HG02642 (cell line): ENCODE data around the gene SDCCAG8.
"Not testable (repeated sequence)": the region's sequence is repeated elsewhere in the genome, so short reads cannot be mapped to it uniquely, and the experiment has no call there.

Experiments used
- ATAC-seq: cut with Tn5 transposase; IDR thresholded peaks from one replicate; pipeline ENCODE4 v1.9.1; 2021; ENCODE audit warnings: mild to moderate bottlenecking; ENCODE audit not compliant: unreplicated experiment, poor library complexity

The SDCCAG8 gene

DNA sequence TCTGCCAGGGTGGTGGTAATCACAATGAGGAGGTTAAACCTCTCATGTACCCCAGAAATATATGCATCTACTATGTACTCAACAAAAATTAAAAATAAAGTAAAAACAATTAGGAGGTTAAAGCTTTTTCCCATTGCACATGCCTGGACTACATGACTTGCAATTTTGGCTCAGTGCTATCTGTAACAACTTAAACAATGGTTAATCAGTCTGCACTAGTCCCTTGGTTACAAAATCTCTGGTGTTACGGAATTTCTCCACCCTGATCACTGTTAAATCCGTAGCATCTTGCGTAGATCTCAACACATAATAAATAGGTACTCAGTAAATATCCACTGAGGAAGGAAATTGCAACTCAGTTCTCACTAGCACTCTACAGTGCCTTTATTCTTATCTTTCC is 66.5 kb downstream of the SDCCAG8 start:
- no peak for ATAC-seq

GRCh38 chr1:243323491-243323890 is 67.7 kb downstream of the SDCCAG8 start:
- no peak for ATAC-seq

DNA sequence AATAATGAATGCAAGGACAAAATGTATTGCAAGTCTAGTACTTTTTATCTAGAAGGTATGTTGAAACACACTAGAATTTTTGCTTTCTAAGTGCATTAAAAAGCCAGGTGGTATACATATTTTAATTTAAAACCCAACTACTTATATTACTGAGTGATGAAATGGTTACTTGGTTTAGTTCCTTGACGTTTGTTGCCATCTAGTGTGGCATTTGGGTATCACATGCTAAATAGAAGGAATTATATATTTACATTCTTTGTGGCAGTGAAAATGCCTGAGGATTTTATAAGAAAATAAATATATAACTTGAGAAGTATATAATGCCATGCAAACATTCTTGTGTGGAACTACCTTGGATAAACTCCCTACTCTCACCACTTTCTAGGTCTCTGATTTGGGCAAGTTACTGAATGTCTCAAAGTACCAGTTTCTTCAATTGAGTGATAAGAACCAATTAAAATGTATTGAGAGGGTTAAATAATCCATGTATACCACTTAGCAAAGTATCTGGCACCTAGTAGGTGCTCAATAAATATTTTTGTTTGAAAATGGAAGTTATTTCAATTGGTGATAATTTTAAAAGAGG is 69.6 kb downstream of the SDCCAG8 start:
- no peak for ATAC-seq

- ATAC-seq, result no peak
These were observed 76.6 kb downstream of the SDCCAG8 start for GRCh38 chr1:243332440-243332839.

GRCh38 chr1:243335292-243335691 is 79.5 kb downstream of the SDCCAG8 start:
- ATAC-seq, result no peak

DNA sequence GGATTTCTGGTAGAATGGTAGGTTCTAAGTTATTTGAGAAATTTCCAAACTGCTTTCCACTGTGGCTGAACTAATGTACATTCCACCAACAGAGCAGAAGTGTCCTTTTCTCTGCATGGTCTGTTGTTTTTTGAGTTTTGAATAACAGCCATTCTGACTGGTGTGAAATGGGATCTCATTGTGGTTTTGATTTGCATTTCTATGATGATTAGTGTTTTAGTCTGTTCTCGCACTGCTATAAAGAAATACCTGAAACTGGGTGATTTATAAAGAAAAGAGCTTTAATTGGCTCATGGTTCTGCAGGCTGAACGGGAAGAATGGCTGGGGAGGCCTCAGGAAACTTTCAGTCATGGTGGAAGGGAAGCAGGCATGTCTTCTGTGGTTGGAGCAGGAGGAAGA is 80.3 kb downstream of the SDCCAG8 start:
- no peak for ATAC-seq

GRCh38 chr1:243338848-243339247 is 83.0 kb downstream of the SDCCAG8 start:
- not testable (repeated sequence) for ATAC-seq

DNA sequence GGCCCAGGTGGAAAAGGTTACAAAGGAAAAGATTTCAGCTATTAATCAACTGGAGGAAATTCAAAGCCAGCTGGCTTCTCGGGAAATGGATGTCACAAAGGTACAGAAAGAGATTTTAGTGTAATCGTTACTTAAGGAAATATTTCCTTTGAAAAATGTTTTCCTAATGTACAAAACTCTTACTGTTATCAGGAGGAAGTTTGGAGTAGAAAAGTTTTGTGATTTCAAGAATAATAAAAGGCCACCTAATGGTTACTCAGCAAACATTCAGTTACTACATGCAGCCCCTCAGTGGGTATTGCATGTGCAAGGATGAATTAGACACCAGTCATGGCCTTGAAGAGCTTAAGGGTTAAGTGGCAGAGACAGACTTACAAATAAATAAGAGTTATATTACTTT is 85.2 kb downstream of the SDCCAG8 start:
- ATAC-seq, result no peak

GRCh38 chr1:243343970-243344937 is 88.4 kb downstream of the SDCCAG8 start:
- peak; percentile 60 for ATAC-seq

- no peak for ATAC-seq
These were observed 89.4 kb downstream of the SDCCAG8 start for GRCh38 chr1:243345205-243345604.

DNA sequence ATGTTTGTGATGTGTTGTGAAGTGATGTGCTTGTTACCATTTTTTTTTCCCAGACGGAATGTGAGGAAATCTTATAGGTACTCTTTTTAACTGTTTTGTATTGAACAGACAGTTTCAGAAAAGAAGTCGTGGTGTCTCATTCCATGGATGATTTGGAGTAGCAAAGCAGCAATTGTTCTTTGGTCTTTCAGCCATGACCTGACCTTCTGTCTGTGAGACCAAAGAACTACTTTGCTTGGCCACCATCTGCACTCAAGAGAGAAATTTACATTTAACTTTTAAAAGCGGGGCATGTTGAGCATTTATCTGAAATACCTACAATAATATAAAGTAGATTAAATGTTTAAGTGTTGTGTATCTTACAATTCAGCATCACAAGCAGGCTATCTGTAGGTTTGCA is 90.2 kb downstream of the SDCCAG8 start:
- ATAC-seq, result no peak

DNA sequence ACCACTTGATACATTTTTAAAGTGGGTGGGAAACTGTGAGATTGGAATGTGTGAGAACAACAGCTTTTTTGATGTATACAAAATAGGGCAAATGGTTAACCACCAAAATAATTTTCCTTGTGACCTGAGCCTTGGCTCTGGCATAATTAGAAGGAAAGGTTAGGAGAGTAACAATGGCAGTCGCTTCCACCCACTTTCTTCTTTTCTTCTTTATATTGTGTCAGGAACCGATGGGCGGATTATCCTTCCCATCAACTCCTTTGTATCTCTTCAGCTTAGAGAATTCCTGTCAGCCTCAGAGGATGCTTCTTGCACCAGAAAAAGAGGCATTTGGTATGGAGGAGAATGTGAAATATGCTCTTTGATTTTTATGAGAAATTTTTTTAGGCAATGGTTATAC is 90.6 kb downstream of the SDCCAG8 start:
- ATAC-seq, result no peak

- no peak for ATAC-seq
These were observed 92.5 kb downstream of the SDCCAG8 start for GRCh38 chr1:243348331-243348730.

DNA sequence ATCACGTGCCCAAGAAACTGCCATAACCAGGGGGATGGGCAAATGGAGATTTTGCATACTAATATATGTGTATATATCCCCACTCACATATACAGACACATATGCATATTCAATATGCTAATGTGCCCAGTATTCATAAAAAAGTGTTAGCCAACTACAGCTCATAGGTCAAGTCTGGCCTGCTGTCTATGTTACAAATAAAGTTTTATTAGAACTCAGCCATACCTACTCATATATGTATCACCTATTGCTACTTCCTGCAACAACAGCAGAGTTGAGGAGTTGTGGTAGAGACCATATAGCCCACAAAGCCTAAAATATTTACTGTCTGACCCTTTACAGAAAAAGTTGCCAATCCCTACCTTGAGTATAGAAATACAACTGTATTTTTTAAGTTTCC is 93.3 kb downstream of the SDCCAG8 start:
- ATAC-seq, result no peak

GRCh38 chr1:243351337-243351736 is 95.5 kb downstream of the SDCCAG8 start:
- no peak for ATAC-seq

DNA sequence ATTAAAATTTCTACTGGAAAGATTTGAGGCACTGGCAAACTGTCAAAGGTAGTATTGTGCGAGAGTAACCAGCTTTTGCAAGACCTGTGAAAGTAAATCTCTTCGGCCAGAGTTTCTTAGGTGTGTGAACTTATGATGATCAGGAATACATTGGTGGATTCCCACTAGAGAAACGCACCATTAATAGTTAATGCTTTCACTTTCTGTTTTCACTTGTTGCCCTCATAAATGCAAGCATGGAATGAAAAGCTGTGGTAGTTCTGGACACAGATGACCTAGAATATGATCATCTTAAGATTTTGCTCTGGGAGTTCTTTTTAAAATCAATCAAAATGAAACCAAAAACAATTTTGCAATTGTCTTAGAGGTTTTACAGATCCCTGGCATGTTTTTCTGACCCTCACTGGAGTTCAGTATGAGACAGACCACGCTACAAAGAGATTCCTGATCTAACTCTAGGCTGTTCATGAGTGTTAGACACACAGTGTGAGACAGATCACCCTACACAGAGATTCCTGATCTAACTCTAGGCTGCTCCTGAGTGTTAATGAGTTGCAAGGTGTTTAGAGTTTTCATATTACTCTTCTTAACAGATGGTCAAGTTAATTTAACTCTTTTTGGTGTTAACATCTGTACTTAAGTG is 98.8 kb downstream of the SDCCAG8 start:
- ATAC-seq, result peak; percentile 71

- no peak for ATAC-seq
These were observed 108.0 kb downstream of the SDCCAG8 start for GRCh38 chr1:243363832-243364231.

DNA sequence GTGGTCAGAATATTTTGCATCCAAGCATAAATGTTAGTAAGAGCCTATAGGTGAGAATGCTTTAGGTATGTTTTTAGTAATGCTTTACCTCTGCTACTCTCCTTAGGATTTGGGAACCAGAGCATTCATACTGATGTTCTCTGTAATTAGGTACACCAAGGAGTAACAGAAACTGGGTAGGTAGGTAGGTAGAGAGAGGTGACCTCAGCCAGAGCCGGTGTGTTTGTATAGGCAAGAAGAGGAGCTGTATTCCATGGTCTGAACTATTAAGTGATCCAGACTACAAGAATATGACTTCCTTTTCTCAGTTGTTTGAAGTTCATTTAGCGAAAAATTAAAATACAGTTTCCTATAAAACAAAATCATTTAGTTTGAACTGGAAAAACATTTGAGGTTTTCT is 108.5 kb downstream of the SDCCAG8 start:
- ATAC-seq, result no peak

DNA sequence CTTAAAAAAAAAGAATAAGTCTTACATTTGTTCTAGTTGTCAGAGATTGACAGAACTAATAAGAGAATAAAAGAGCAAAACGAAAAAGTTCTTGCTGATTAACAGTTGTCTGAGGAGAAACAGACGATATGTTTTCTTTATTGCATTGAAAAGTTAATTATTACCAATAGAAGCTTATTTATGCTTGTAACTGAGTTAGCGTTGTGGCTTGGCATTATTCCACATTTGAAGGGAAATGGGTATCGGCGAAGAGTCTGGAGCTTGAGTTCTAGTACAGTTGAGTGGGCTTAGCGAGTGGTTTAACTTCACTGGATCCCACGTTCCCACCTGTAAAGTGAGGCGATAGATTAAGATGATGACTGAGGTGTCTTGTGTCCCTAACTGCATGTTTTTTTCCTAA is 109.0 kb downstream of the SDCCAG8 start:
- no peak for ATAC-seq

DNA sequence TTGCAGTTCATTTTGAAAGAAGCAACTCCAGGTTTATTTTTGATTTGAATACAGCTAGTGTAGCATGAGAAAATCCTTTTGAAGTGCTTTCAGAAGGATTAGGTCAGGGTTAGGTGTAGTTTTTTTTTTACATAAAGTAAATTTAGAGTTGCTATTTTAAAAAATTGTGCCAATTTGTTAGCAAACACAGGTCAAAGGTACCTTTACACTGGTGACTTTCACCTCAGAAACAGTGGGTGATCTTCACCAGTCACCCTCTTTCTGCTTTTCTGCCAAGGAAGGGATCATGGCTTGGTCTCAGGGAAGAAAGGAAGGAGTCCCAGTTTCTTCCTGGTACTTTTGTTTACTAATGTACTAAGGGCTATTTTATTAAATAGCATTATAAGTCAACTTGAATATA is 111.5 kb downstream of the SDCCAG8 start:
- ATAC-seq, result no peak

DNA sequence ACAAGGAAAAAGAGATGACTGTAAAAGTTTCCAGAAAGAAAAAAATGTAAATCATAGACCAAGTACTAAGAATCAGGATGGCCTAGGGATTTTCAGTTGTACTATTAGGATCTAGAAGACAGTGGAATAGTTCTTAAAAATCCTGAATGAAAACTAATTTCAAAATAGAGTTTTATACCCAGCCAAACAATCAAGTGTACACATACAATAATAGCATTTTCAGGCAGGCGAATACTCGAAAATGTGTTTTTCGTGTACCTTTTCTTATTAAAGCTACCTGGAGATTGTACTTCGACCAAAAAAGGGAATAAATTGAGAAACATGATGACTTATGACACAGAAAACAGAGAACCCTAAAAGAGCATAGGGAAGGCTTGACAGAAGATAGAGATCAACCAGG is 118.6 kb downstream of the SDCCAG8 start:
- no peak for ATAC-seq
